HepG2 (cell line): ENCODE measurements around the gene NAA15. TPM values are rescaled to one million over a fixed set of nuclear protein-coding genes. Genes with fewer than 3 reads are reported as not detected.

Experiments used
- ATAC-seq: fragments of 200-7000 bp; cut with Tn5 transposase; 3 replicates; pipeline ENCODE4 v1.9.1; 2020; ENCODE audit warnings: mild to moderate bottlenecking, moderate library complexity
- BruUV-seq: library from RNA; stranded (reverse); fragments of 400-500 nt; replicated peaks from 2 replicates; lab custom pipeline; 2021; lab: Mats Ljungman, UMichigan
- CTCF ChIA-PET: fragments of 300-600 bp; formaldehyde crosslinking; extraction: SDS; loops from one replicate; lab custom pipeline; 2021; ENCODE audit warnings: low total read pairs, inconsistent platforms, low intra/inter-chr PET ratio; lab: Yijun Ruan, JAX
- POLR2A ChIA-PET: fragments of 350-600 bp; sonication (Branson Sonifier 250); formaldehyde crosslinking; loops from one replicate; lab custom pipeline; 2020; ENCODE audit warnings: antibody characterized with exemption, inconsistent platforms; lab: Yijun Ruan, JAX
- DNase-seq: peaks from one replicate; pipeline ENCODE4 v3.0.0-alpha.2; 2015; ENCODE audit warnings: low spot score
- FAIRE-seq: peaks from 3 replicates; lab custom pipeline; 2011; peaks lifted over from hg19 to GRCh38; lab: Jason Lieb, UNC
- H2AFZ ChIP-seq: one replicate; pipeline ENCODE4 v1.6.1; 2011; ENCODE audit warnings: low read length, inconsistent platforms
- H3K27ac ChIP-seq: fragments of 300-600 bp; 3 replicates; pipeline ENCODE4 v1.8.0; 2011; ENCODE audit warnings: mixed run types, mild to moderate bottlenecking, mixed read lengths, low read length, inconsistent platforms; ENCODE audit not compliant: insufficient read depth; ENCODE audit errors: extremely low read length
- H3K27me3 ChIP-seq, 2 experiments: fragments of 200-600 bp in 1 of 2; 2 replicates in 1 of 2; 3 replicates in 1 of 2; pipeline versions ENCODE4 v1.6.0 to v1.8.0; 2011; ENCODE audit warnings: low read length in 2 of 2, mild to moderate bottlenecking in 2 of 2, moderate library complexity in 2 of 2, inconsistent platforms in 1 of 2; ENCODE audit not compliant: insufficient read depth in 2 of 2, control insufficient read depth in 1 of 2
- H3K36me3 ChIP-seq, 2 experiments: fragments of 200-600 bp in 1 of 2; replicated peaks in 1 of 2; 2 replicates in 1 of 2; 3 replicates in 1 of 2; pipeline versions ENCODE4 v1.5.1 to v1.8.0; 2011; ENCODE audit warnings: low read length in 2 of 2, inconsistent platforms in 1 of 2; ENCODE audit not compliant: insufficient read depth in 2 of 2, control insufficient read depth in 1 of 2
- H3K4me1 ChIP-seq: 2 replicates; pipeline ENCODE4 v1.5.1; 2012; ENCODE audit warnings: low read length, inconsistent platforms; ENCODE audit not compliant: insufficient read depth
- H3K4me2 ChIP-seq: 2 replicates; pipeline ENCODE4 v1.6.0; 2011; ENCODE audit warnings: low read depth, low read length, inconsistent platforms
- H3K4me3 ChIP-seq, 3 experiments: fragments of 200-600 bp in 1 of 3; sonication (generic), shearing (Covaris generic) in 1 of 3; replicated peaks in 1 of 3; 2 replicates each; pipeline ENCODE4 v1.5.1; 2011 to 2016; ENCODE audit warnings: low read length in 3 of 3, inconsistent platforms in 2 of 3, low read depth in 2 of 3, mild to moderate bottlenecking in 2 of 3, control low read depth in 1 of 3, mixed read lengths in 1 of 3; ENCODE audit not compliant: insufficient read depth in 1 of 3
- H3K79me2 ChIP-seq: one replicate; pipeline ENCODE4 v1.6.1; 2011; ENCODE audit warnings: low read length, inconsistent platforms; ENCODE audit not compliant: insufficient read depth
- H3K9ac ChIP-seq: 2 replicates; pipeline ENCODE4 v1.6.0; 2011; ENCODE audit warnings: mild to moderate bottlenecking, low read depth, low read length, inconsistent platforms; ENCODE audit not compliant: insufficient read depth
- H3K9me3 ChIP-seq: 2 replicates; pipeline ENCODE4 v1.5.1; 2012; ENCODE audit warnings: mild to moderate bottlenecking, low read length
- H4K20me1 ChIP-seq: 2 replicates; pipeline ENCODE4 v1.6.0; 2011; ENCODE audit warnings: inconsistent platforms, mild to moderate bottlenecking, low read length, moderate library complexity; ENCODE audit not compliant: insufficient read depth
- ELF1 ChIP-seq: sonication (generic); formaldehyde crosslinking; IDR thresholded peaks from 2 replicates; pipeline ENCODE4 v1.4.0; 2020; ENCODE audit warnings: missing genetic modification reagents
- HINFP ChIP-seq: sonication (generic); formaldehyde crosslinking; IDR thresholded peaks from 2 replicates; pipeline ENCODE4 v1.4.0; 2020; ENCODE audit warnings: low read depth, mild to moderate bottlenecking, missing genetic modification reagents
- RXRA ChIP-seq: sonication (generic); formaldehyde crosslinking; IDR thresholded peaks from 2 replicates; pipeline ENCODE4 v1.5.1; 2020; ENCODE audit warnings: missing genetic modification reagents
- SMAD1 ChIP-seq: sonication (generic); formaldehyde crosslinking; IDR thresholded peaks from 2 replicates; pipeline ENCODE4 v1.4.0; 2020; ENCODE audit warnings: missing genetic modification reagents, low read depth, mild to moderate bottlenecking, borderline replicate concordance
- SNAPC5 ChIP-seq: sonication (generic); formaldehyde crosslinking; IDR thresholded peaks from 2 replicates; pipeline ENCODE4 v1.8.1; 2023; ENCODE audit warnings: mild to moderate bottlenecking, missing genetic modification reagents, borderline replicate concordance
- TFDP1 ChIP-seq: IDR thresholded peaks from 2 replicates; pipeline ENCODE4 v1.6.1; 2016; ENCODE audit warnings: missing compliant biosample characterization, missing genetic modification reagents, borderline replicate concordance
- TIGD3 ChIP-seq: sonication (generic); formaldehyde crosslinking; IDR thresholded peaks from 2 replicates; pipeline ENCODE4 v1.5.1; 2020; ENCODE audit warnings: mild to moderate bottlenecking, missing genetic modification reagents, borderline replicate concordance
- ZBTB21 ChIP-seq: sonication (generic); formaldehyde crosslinking; IDR thresholded peaks from 2 replicates; pipeline ENCODE4 v1.4.0; 2020; ENCODE audit warnings: missing genetic modification reagents
- ZBTB43 ChIP-seq: sonication (generic); formaldehyde crosslinking; conservative IDR thresholded peaks from 2 replicates; pipeline ENCODE4 v1.4.0; 2020; ENCODE audit warnings: missing genetic modification reagents
- ZFP82 ChIP-seq: sonication (generic); formaldehyde crosslinking; IDR thresholded peaks from 2 replicates; pipeline ENCODE4 v1.5.1; 2020; ENCODE audit warnings: mild to moderate bottlenecking, missing genetic modification reagents, borderline replicate concordance
- ZNF121 ChIP-seq: sonication (generic); formaldehyde crosslinking; IDR thresholded peaks from 2 replicates; pipeline ENCODE4 v1.5.0; 2020; ENCODE audit warnings: mild to moderate bottlenecking, missing genetic modification reagents
- ZNF383 ChIP-seq: sonication (generic); formaldehyde crosslinking; IDR thresholded peaks from 2 replicates; pipeline ENCODE4 v1.4.0; 2020; ENCODE audit warnings: missing genetic modification reagents, mild to moderate bottlenecking, borderline replicate concordance
- ZNF619 ChIP-seq: sonication (generic); formaldehyde crosslinking; IDR thresholded peaks from 2 replicates; pipeline ENCODE4 v1.4.0; 2020; ENCODE audit warnings: mild to moderate bottlenecking, missing genetic modification reagents
- WGBS: methylation state at CpG from one replicate; pipeline ENCODE4 v1.1.6; 2017; ENCODE audit warnings: low lambda C conversion rate; 5-methylcytosine and 5-hydroxymethylcytosine counted together
- in situ Hi-C: cut with HindIII; loops from 2 replicates; pipeline ENCODE4 v1.10.0; 2017; ENCODE audit warnings: low pct_unique_long_range_greater_than_20kb; ENCODE audit not compliant: extremely low pct_ligation_motif_present
- intact Hi-C: fragments of 100-400 bp; cut with micrococcal nuclease; formaldehyde crosslinking; loops from one replicate; pipeline ENCODE4 v1.10.0; 2022; ENCODE audit not compliant: unreplicated experiment
- polyA plus RNA-seq, 8 experiments: library from polyadenylated mRNA; depleted of rRNA in 3 of 8; stranded (reverse) in 7 of 8; unstranded in 1 of 8; fragments of >200 nt; fragmentation: Illumina TruSeq in 4 of 8; extraction: Trizol in 4 of 8; gene quantifications; 2 replicates each; pipeline versions ENCODE4 v1.2.1 to v1.2.3, GENCODE V29; 2011 to 2016; ENCODE audit warnings: low read depth in 4 of 8, missing spikeins in 1 of 8, mixed read lengths in 1 of 8; ENCODE audit not compliant: insufficient read depth in 1 of 8
- total RNA-seq, 5 experiments: library from RNA; depleted of rRNA; stranded (reverse); fragments of >200 nt; fragmentation: Illumina TruSeq; extraction: Trizol; gene quantifications; 2 replicates each; pipeline ENCODE4 v1.2.3, GENCODE V29; 2016; ENCODE audit warnings: low read depth in 1 of 5

The NAA15 gene
- total and polyA plus RNA-seq, 2 of the 13 experiments (the other 11 are each of a cell fraction or from before 2014, with no cell fraction given) = 6.2 to 50.2 TPM

- no peaks in the 10 kb centered on the region for H3K27me3 ChIP-seq
- DNase-seq (no peak), FAIRE-seq (no peak), ATAC-seq (no peak)
- WGBS = 100% methylated on average over 1 of the region's 1 CpG
- no peak for TF ChIP-seq ZNF383
- no peak for TF ChIP-seq RXRA (CRISPR knock-in tag)
- TF ChIP-seq TFDP1 = no peak
- TF ChIP-seq ZBTB21 (CRISPR knock-in tag) = no peak
- no peak for TF ChIP-seq TIGD3
- TF ChIP-seq ZNF619 = no peak
- no peak for TF ChIP-seq ZNF121 (CRISPR knock-in tag)
- TF ChIP-seq ELF1 (CRISPR knock-in tag) = no peak
- no peak for TF ChIP-seq ZBTB43 (CRISPR knock-in tag)
- TF ChIP-seq SNAPC5 = no peak
- TF ChIP-seq HINFP (CRISPR knock-in tag) = no peak
- no peak for TF ChIP-seq ZFP82 (CRISPR knock-in tag)
- no peak for TF ChIP-seq SMAD1 (CRISPR knock-in tag)
- peaks cover 18 to 69% of the 10 kb centered on the region in 2 experiments for H3K36me3 ChIP-seq
- no peak overlapping the region for H3K27ac ChIP-seq
- ChIA-PET CTCF (no interaction called here), POLR2A (no interaction called here)
- H3K4me1 ChIP-seq = no peaks in the 10 kb centered on the region
- H3K9me3 ChIP-seq = no peaks in the 10 kb centered on the region
- H2AFZ ChIP-seq = no peak overlapping the region
- intact Hi-C loops (no loop called here), in situ Hi-C loops (no loop called here)
- no peak overlapping the region for H3K4me2 ChIP-seq
- H3K4me3 ChIP-seq = no peak overlapping the region
- no peaks in the 10 kb centered on the region for H4K20me1 ChIP-seq
- no peaks in the 10 kb centered on the region for H3K79me2 ChIP-seq
- BruUV-seq = no TSS peak
- H3K9ac ChIP-seq = no peak overlapping the region
These were observed 67.7 kb downstream of the NAA15 start for GRCh38 chr4:139368998-139369397.
